Measurements from ENCODE around the gene LRCH1. TPM values are rescaled to one million over a fixed set of nuclear protein-coding genes. Genes with fewer than 3 reads are reported as not detected.

LRCH1 gene
- total RNA-seq, 4 donors from 2014 or later = 5.0 to 20.4 (median 7.4) TPM

- Histone ChIP-seq H3K4me1 (peaks cover 0 to 43% (median 6%) of the 10 kb centered on the region in 3 donors), H3K27me3 (no peaks in the 10 kb centered on the region), H3K27ac (no peak overlapping the region), H3K4me3 (no peak overlapping the region), H3K9me3 (no peaks in the 10 kb centered on the region), H3K36me3 (no peaks in the 10 kb centered on the region)
- intact Hi-C loops (cut with DNase I) = no loop called here
- DNase-seq = no peak
- no peak for TF ChIP-seq POLR2A (IDR thresholded peaks at IDR 0.05)
- TF ChIP-seq CTCF (IDR thresholded peaks at IDR 0.05) = no peak
- WGBS, 2 donors = 93 to 100% methylated on average over 3 to 5 of the region's 5 CpGs
Observed at GRCh38 chr13:46562581-46562980, 9.6 kb downstream of the LRCH1 start.

GRCh38 chr13:46565808-46566750, 13.1 kb downstream of the LRCH1 start:
- Histone ChIP-seq H3K27me3 (no peaks in the 10 kb centered on the region), H3K4me3 (no peak overlapping the region), H3K9me3 (no peaks in the 10 kb centered on the region), H3K27ac (no peak overlapping the region), H3K36me3 (no peaks in the 10 kb centered on the region), H3K4me1 (peaks cover 1 to 29% (median 4%) of the 10 kb centered on the region in 3 donors)
- 55 to 58% methylated on average over 7 of the region's 7 CpGs for WGBS, 2 donors
- intact Hi-C loops (cut with DNase I) = no loop called here
- TF ChIP-seq CTCF (IDR thresholded peaks at IDR 0.05) (no peak), POLR2A (IDR thresholded peaks at IDR 0.05) (no peak)
- DNase-seq = no peak

GRCh38 chr13:46567671-46568070, 14.7 kb downstream of the LRCH1 start:
- TF ChIP-seq CTCF (IDR thresholded peaks at IDR 0.05) (no peak), POLR2A (IDR thresholded peaks at IDR 0.05) (no peak)
- no peaks in the 10 kb centered on the region for H3K27me3 ChIP-seq
- intact Hi-C loops (cut with DNase I) = no loop called here
- H3K4me1 ChIP-seq = peaks cover 5 to 29% (median 14%) of the 10 kb centered on the region in 3 donors
- H3K27ac ChIP-seq = no peak overlapping the region
- H3K36me3 ChIP-seq = no peaks in the 10 kb centered on the region
- no peak overlapping the region for H3K4me3 ChIP-seq
- WGBS, 2 donors = 89 to 100% methylated on average over 2 of the region's 2 CpGs
- no peaks in the 10 kb centered on the region for H3K9me3 ChIP-seq
- DNase-seq = no peak

GRCh38 chr13:46569456-46569855, 16.5 kb downstream of the LRCH1 start:
- Histone ChIP-seq H3K4me3 (no peak overlapping the region), H3K27ac (no peak overlapping the region), H3K27me3 (no peaks in the 10 kb centered on the region), H3K4me1 (peaks cover 5 to 29% (median 14%) of the 10 kb centered on the region in 3 donors), H3K36me3 (no peaks in the 10 kb centered on the region), H3K9me3 (no peaks in the 10 kb centered on the region)
- TF ChIP-seq CTCF (IDR thresholded peaks at IDR 0.05) = no peak
- TF ChIP-seq POLR2A (IDR thresholded peaks at IDR 0.05) = no peak
- DNase-seq = no peak
- intact Hi-C loops (cut with DNase I) = no loop called here
- WGBS, 2 donors = 85 to 94% methylated on average over 7 of the region's 7 CpGs

GRCh38 chr13:46570273-46570672, 17.3 kb downstream of the LRCH1 start:
- H3K9me3 ChIP-seq = no peaks in the 10 kb centered on the region
- WGBS, 2 donors = 87 to 91% methylated on average over 4 of the region's 4 CpGs
- intact Hi-C loops (cut with DNase I) = no loop called here
- no peaks in the 10 kb centered on the region for H3K27me3 ChIP-seq
- no peak overlapping the region for H3K4me3 ChIP-seq
- H3K27ac ChIP-seq = no peak overlapping the region
- DNase-seq = no peak
- H3K4me1 ChIP-seq = peaks cover 5 to 34% (median 16%) of the 10 kb centered on the region in 3 donors
- TF ChIP-seq POLR2A (IDR thresholded peaks at IDR 0.05) (no peak), CTCF (IDR thresholded peaks at IDR 0.05) (no peak)
- no peaks in the 10 kb centered on the region for H3K36me3 ChIP-seq
